ENCODE measurements around the gene A4GALT.
"Not testable (repeated sequence)": the region's sequence is repeated elsewhere in the genome, so short reads cannot be mapped to it uniquely, and the experiment has no call there.

GRCh38 chr22:42755121-42755520 is 34.5 kb upstream of the A4GALT start:
- TF ChIP-seq CTCF (IDR thresholded peaks at IDR 0.05); EZH2 (IDR thresholded peaks at IDR 0.05; ENCODE audit: borderline replicate concordance, insufficient read depth, low read depth, low read length, poor library complexity, severe bottlenecking): not testable (repeated sequence)
